Endothelial cell of umbilical vein (primary cell): ENCODE results near the gene TMEM95. TPM values are rescaled to one million over a fixed set of nuclear protein-coding genes. Genes with fewer than 3 reads are reported as not detected.
A peak's percentile ranks its signal among the peaks of the same experiment; 100 is the strongest.

Experiments used
- BruUV-seq: library from RNA; stranded (reverse); fragments of 400-500 nt; replicated peaks from 2 replicates; lab custom pipeline; 2021; lab: Mats Ljungman, UMichigan
- CTCF ChIA-PET: fragments of 300-600, 350-600 bp; sonication (Branson Sonifier 250); formaldehyde crosslinking; loops from one replicate; lab custom pipeline; 2021; ENCODE audit warnings: antibody characterized with exemption, inconsistent platforms; lab: Charles Lee
- POLR2A ChIA-PET: fragments of 300-600, 350-600 bp; sonication (Branson Sonifier 250); formaldehyde crosslinking; loops from one replicate; lab custom pipeline; 2021; ENCODE audit warnings: antibody characterized with exemption, inconsistent platforms; lab: Charles Lee
- DNase-seq: peaks from one replicate; pipeline ENCODE4 v3.0.0-alpha.2; 2011; ENCODE audit warnings: low read depth, low spot score
- FAIRE-seq: peaks from 2 replicates; lab custom pipeline; 2011; peaks lifted over from hg19 to GRCh38; lab: Jason Lieb, UNC
- H2AFZ ChIP-seq: 2 replicates; pipeline ENCODE4 v1.6.0; 2012; ENCODE audit warnings: low read depth, low read length, control low read depth, inconsistent platforms
- H3K27ac ChIP-seq: 2 replicates; pipeline ENCODE4 v1.5.1; 2011; ENCODE audit warnings: low read depth, mild to moderate bottlenecking, control low read depth, low read length, moderate library complexity; ENCODE audit not compliant: insufficient read depth
- H3K27me3 ChIP-seq, 2 experiments: 2 replicates each; pipeline versions ENCODE4 v1.6.0 to v1.6.1; 2011; ENCODE audit warnings: low read length in 2 of 2, mixed read lengths in 1 of 2; ENCODE audit not compliant: control insufficient read depth in 2 of 2, insufficient read depth in 2 of 2
- H3K36me3 ChIP-seq, 2 experiments: 2 replicates in 1 of 2; 3 replicates in 1 of 2; pipeline ENCODE4 v1.5.1; 2011; ENCODE audit warnings: low read length in 2 of 2, mild to moderate bottlenecking in 1 of 2, moderate library complexity in 1 of 2; ENCODE audit not compliant: control insufficient read depth in 2 of 2, insufficient read depth in 2 of 2; ENCODE audit errors: extremely low read depth in 1 of 2
- H3K4me1 ChIP-seq: 3 replicates; pipeline ENCODE4 v1.5.1; 2011; ENCODE audit warnings: mild to moderate bottlenecking, low read length; ENCODE audit not compliant: control insufficient read depth, insufficient read depth; ENCODE audit errors: extremely low read depth
- H3K4me2 ChIP-seq: 2 replicates; pipeline ENCODE4 v1.6.1; 2011; ENCODE audit warnings: low read length, control low read depth, mixed read lengths; ENCODE audit not compliant: insufficient read depth
- H3K4me3 ChIP-seq, 3 experiments: fragments of 200-600 bp in 1 of 3; sonication (generic), shearing (Covaris generic) in 1 of 3; replicated peaks in 1 of 3; 2 replicates each; pipeline ENCODE4 v1.5.1; 2011 to 2016; ENCODE audit warnings: control low read depth in 3 of 3, low read length in 3 of 3, mild to moderate bottlenecking in 2 of 3, inconsistent platforms in 1 of 3, low read depth in 1 of 3, moderate library complexity in 1 of 3; ENCODE audit not compliant: insufficient read depth in 1 of 3
- H3K79me2 ChIP-seq: 2 replicates; pipeline ENCODE4 v1.6.0; 2012; ENCODE audit warnings: low read length, inconsistent platforms; ENCODE audit not compliant: control insufficient read depth, insufficient read depth
- H3K9ac ChIP-seq: replicated peaks from 2 replicates; pipeline ENCODE3; 2011; ENCODE audit warnings: low read length, control low read depth; ENCODE audit not compliant: insufficient read depth; ENCODE audit errors: extremely low read depth
- H3K9me1 ChIP-seq: replicated peaks from 3 replicates; pipeline ENCODE4 v1.6.0; 2011; ENCODE audit warnings: mild to moderate bottlenecking, low read length; ENCODE audit not compliant: control insufficient read depth, insufficient read depth; ENCODE audit errors: extremely low read depth
- H3K9me3 ChIP-seq: replicated peaks from 2 replicates; pipeline ENCODE4 v1.5.1; 2012; ENCODE audit warnings: low read length, inconsistent platforms; ENCODE audit not compliant: control insufficient read depth, insufficient read depth
- H4K20me1 ChIP-seq: replicated peaks from 2 replicates; pipeline ENCODE3; 2011; ENCODE audit warnings: mild to moderate bottlenecking, low read length; ENCODE audit not compliant: control insufficient read depth, insufficient read depth; ENCODE audit errors: extremely low read depth
- CTCF ChIP-seq, 2 donors: IDR thresholded peaks; 1 replicate in 1 of 2; 2 replicates in 1 of 2; pipeline ENCODE4 v1.5.1; 2011; ENCODE audit warnings: low read length in 2 of 2, mild to moderate bottlenecking in 2 of 2, moderate library complexity in 2 of 2, control low read depth in 1 of 2, inconsistent platforms in 1 of 2, low read depth in 1 of 2; ENCODE audit not compliant: insufficient read depth in 1 of 2; ENCODE audit errors: extremely low read depth in 1 of 2
- EZH2 ChIP-seq: IDR thresholded peaks from 2 replicates; pipeline ENCODE4 v1.6.1; 2012; ENCODE audit warnings: borderline replicate concordance, low read depth, mild to moderate bottlenecking, moderate library complexity, low read length, inconsistent platforms; ENCODE audit not compliant: severe bottlenecking
- FOS ChIP-seq: IDR thresholded peaks from 2 replicates; pipeline ENCODE4 v1.6.1; 2011; ENCODE audit warnings: mild to moderate bottlenecking, low read length, moderate library complexity, borderline replicate concordance; ENCODE audit not compliant: insufficient read depth
- GATA2 ChIP-seq: IDR thresholded peaks from 2 replicates; pipeline ENCODE4 v1.7.0; 2011; ENCODE audit warnings: low read depth, mild to moderate bottlenecking, moderate library complexity, mixed read lengths, low read length; ENCODE audit not compliant: insufficient read length, insufficient read depth
- JUN ChIP-seq: IDR thresholded peaks from 2 replicates; pipeline ENCODE4 v1.6.1; 2011; ENCODE audit warnings: borderline replicate concordance, low read depth; ENCODE audit not compliant: insufficient read length, insufficient read depth
- MYC ChIP-seq: IDR thresholded peaks from one replicate; pipeline ENCODE4 v1.6.1; 2011; ENCODE audit warnings: mild to moderate bottlenecking, low read depth, low read length
- POLR2A ChIP-seq: IDR thresholded peaks from 2 replicates; pipeline ENCODE4 v1.6.1; 2012; ENCODE audit warnings: low read depth, mild to moderate bottlenecking, control low read depth, low read length
- POLR2AphosphoS5 ChIP-seq: IDR thresholded peaks from 2 replicates; pipeline ENCODE4 v1.6.1; 2012; ENCODE audit warnings: low read depth, mild to moderate bottlenecking, control low read depth, low read length, moderate library complexity; ENCODE audit not compliant: insufficient read depth
- dilution Hi-C: fragments of 300-500 bp; cut with MboI; formaldehyde crosslinking; loops from one replicate; pipeline ENCODE4 v1.15.0; 2019; ENCODE audit warnings: low sequenced_read_pairs; ENCODE audit not compliant: extremely low pct_ligation_motif_present
- intact Hi-C: fragments of 100-400 bp; cut with micrococcal nuclease; formaldehyde crosslinking; loops from one replicate; pipeline ENCODE4 v1.10.0; 2022
- polyA plus RNA-seq, 4 experiments: library from polyadenylated mRNA; depleted of rRNA in 3 of 4; stranded (reverse) in 3 of 4; unstranded in 1 of 4; fragments of >200 nt; gene quantifications; 2 replicates each; pipeline versions ENCODE4 v1.2.1 to v1.2.3, GENCODE V29; 2011 to 2012; ENCODE audit warnings: missing spikeins in 1 of 4
- total RNA-seq: library from RNA; stranded (reverse); gene quantifications from 2 replicates; pipeline ENCODE4 v1.2.3, GENCODE V29; 2021

Gene TMEM95
- total and polyA plus RNA-seq, 2 donors (not counting 3 experiments of a cell fraction or from before 2014, with no cell fraction given), result not detected

- Histone ChIP-seq H3K36me3 (peaks cover 22 to 45% of the 10 kb centered on the region in 2 experiments), H3K9me3 (no peaks in the 10 kb centered on the region), H3K27ac (peak overlapping the region; percentile 65), H4K20me1 (no peaks in the 10 kb centered on the region), H2AFZ (peak overlapping the region; percentile 75), H3K79me2 (peaks cover 16% of the 10 kb centered on the region), H3K4me3 (peak overlapping the region; percentile 12 to 87 (median 64)), H3K4me1 (peaks cover 24% of the 10 kb centered on the region), H3K9ac (peak overlapping the region; percentile 49), H3K27me3 (no peaks in the 10 kb centered on the region), H3K4me2 (peak overlapping the region; percentile 48), H3K9me1 (no peaks in the 10 kb centered on the region)
- no peak for TF ChIP-seq CTCF (IDR thresholded peaks at IDR 0.05; ENCODE audit: extremely low read depth in 1 of 2, insufficient read depth in 1 of 2, low read depth in 1 of 2, low read length in 2 of 2)
- no peak for TF ChIP-seq EZH2
- no peak for TF ChIP-seq GATA2
- TF ChIP-seq POLR2AphosphoS5, result no peak
- no peak for TF ChIP-seq MYC
- TF ChIP-seq FOS, result no peak
- no peak for TF ChIP-seq POLR2A
- no peak for TF ChIP-seq JUN
- no TSS peak for BruUV-seq
- ChIA-PET CTCF (interaction anchor here (1.1 to 1.6 kb wide), 5 partner anchors 14 to 270 kb away, joined by 3 read pairs; partner anchors contain the start of genes NEURL4 and SLC2A4), POLR2A (interaction anchor here (1.2 kb wide), 1 partner anchor 14 kb away, joined by 5 read pairs; the partner anchor contains the start of gene NEURL4)
- peak; percentile 37 for FAIRE-seq
- DNase-seq, result no peak
- dilution Hi-C loops, result no loop called here
- intact Hi-C loops, result loop anchor here (1.0 kb wide), 1 partner anchor 14 kb away; the partner anchor contains the start of gene NEURL4
Measured at GRCh38 chr17:7315570-7316235, 39.3 kb upstream of the TMEM95 start.
